Tibial artery (tissue), 4 donors: ENCODE results near the gene NRXN3.

ENCODE experiments used
- DNase-seq, 2 donors: peaks; one replicate each; pipeline ENCODE4 v3.0.0-alpha.2; 2019
- H3K27ac ChIP-seq, 2 donors: fragments of 200-600 bp; sonication (generic) in 1 of 2; 1 replicate in 1 of 2; 2 replicates in 1 of 2; pipeline ENCODE4 v1.5.1; 2018 to 2019; ENCODE audit warnings: mild to moderate bottlenecking in 1 of 2
- H3K27me3 ChIP-seq, 2 donors: fragments of 200-600 bp; sonication (generic) in 1 of 2; one replicate each; pipeline versions ENCODE4 v1.5.1 to v1.6.0; 2016 to 2019
- H3K36me3 ChIP-seq, 3 donors: fragments of 200-600 bp; sonication (generic) in 2 of 3; one replicate each; pipeline ENCODE4 v1.5.1; 2016 to 2019; ENCODE audit warnings: mild to moderate bottlenecking in 2 of 3
- H3K4me1 ChIP-seq, 4 donors: fragments of 200-600 bp; sonication (generic) in 2 of 4; 1 replicate in 3 of 4; 2 replicates in 1 of 4; pipeline ENCODE4 v1.5.1; 2016 to 2019
- H3K4me3 ChIP-seq, 2 donors: fragments of 200-600 bp; sonication (generic) in 1 of 2; 1 replicate in 1 of 2; 2 replicates in 1 of 2; pipeline ENCODE4 v1.5.1; 2018 to 2019; ENCODE audit warnings: mild to moderate bottlenecking in 2 of 2
- H3K9me3 ChIP-seq, 3 donors: fragments of 200-600 bp; sonication (generic) in 1 of 3; one replicate each; pipeline ENCODE4 v1.5.1; 2016 to 2019
- CTCF ChIP-seq, 2 experiments: fragments of 200-600 bp in 1 of 2; fragments of 450-650 bp in 1 of 2; IDR thresholded peaks; one replicate each; pipeline ENCODE4 v1.5.1; 2017 to 2019; ENCODE audit warnings: antibody characterized with exemption in 2 of 2, mild to moderate bottlenecking in 1 of 2, moderate library complexity in 1 of 2
- intact Hi-C: fragments of 100-400 bp; cut with DNase I; formaldehyde crosslinking; loops from one replicate; pipeline ENCODE4 v1.15.0; 2023; ENCODE audit warnings: low total_unique reads

Gene NRXN3

DNA sequence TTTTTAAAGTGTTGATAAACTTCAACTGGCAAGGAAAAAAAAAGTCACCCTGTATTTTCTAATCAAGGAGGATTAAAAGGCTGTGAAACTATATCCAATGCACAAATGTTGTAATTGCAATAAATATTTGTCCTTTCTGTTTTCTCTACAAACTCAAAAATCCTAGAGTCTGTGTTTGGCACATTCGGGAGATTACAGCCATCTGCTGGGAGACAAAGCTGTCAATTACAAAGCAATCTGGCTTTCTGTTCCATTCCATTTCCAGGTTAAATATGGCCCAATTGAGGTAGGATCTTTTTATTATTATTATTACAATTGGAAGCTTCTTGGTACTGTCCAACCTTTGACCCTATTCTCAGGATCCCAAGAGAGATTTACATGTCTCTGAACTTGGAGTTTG, 1745.2 kb downstream of the NRXN3 start:
- H3K27ac ChIP-seq: no peak overlapping the region
- intact Hi-C loops: no loop called here
- H3K9me3 ChIP-seq: no peaks in the 10 kb centered on the region
- H3K36me3 ChIP-seq: no peaks in the 10 kb centered on the region
- no peaks in the 10 kb centered on the region for H3K27me3 ChIP-seq
- DNase-seq: no peak
- H3K4me1 ChIP-seq: no peaks in the 10 kb centered on the region
- no peak for TF ChIP-seq CTCF (IDR thresholded peaks at IDR 0.05)
- no peak overlapping the region for H3K4me3 ChIP-seq

DNA sequence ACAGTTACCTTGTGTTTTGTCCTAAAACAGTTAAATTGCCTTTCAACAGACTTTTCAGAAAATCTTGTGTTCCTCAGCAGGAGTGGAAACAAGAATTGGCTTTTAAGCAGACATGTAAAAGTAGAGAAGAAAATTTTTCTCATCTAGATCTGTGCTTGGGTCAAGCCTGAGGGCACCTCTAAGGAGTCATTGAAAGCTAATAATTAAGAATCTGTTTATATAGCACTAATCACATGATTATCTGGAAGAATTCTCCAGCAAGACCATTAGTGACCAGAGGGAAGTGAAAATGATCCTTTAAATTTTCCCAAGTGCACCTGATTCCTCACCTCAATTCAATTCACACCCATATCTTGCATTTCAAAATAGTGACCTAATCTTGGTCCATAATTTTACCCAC, 1746.1 kb downstream of the NRXN3 start:
- Histone ChIP-seq H3K27ac (no peak overlapping the region), H3K36me3 (no peaks in the 10 kb centered on the region), H3K27me3 (no peaks in the 10 kb centered on the region), H3K4me1 (no peaks in the 10 kb centered on the region), H3K9me3 (no peaks in the 10 kb centered on the region), H3K4me3 (no peak overlapping the region)
- no peak for DNase-seq
- intact Hi-C loops: no loop called here
- TF ChIP-seq CTCF (IDR thresholded peaks at IDR 0.05): no peak

- intact Hi-C loops: no loop called here
- no peaks in the 10 kb centered on the region for H3K9me3 ChIP-seq
- TF ChIP-seq CTCF (IDR thresholded peaks at IDR 0.05): no peak
Measured at GRCh38 chr14:79916892-79917291, 1746.7 kb downstream of the NRXN3 start.

More at GRCh38 chr14:79916892-79917291, 1746.7 kb downstream of the NRXN3 start:
- no peak overlapping the region for H3K4me3 ChIP-seq
- H3K36me3 ChIP-seq: no peaks in the 10 kb centered on the region
- no peaks in the 10 kb centered on the region for H3K27me3 ChIP-seq
- no peaks in the 10 kb centered on the region for H3K4me1 ChIP-seq
- no peak overlapping the region for H3K27ac ChIP-seq
- DNase-seq: no peak
